Lower lobe of right lung (tissue), 2 donors: Measurements from ENCODE around the gene IL1RAP. TPM values are rescaled to one million over a fixed set of nuclear protein-coding genes. Genes with fewer than 3 reads are reported as not detected.

ENCODE experiments used
- ATAC-seq, 2 donors: fragments of 200-7000 bp; cut with Tn5 transposase; one replicate each; pipeline ENCODE4 v1.9.1; 2020 to 2022; ENCODE audit warnings: mild to moderate bottlenecking in 2 of 2, moderate library complexity in 2 of 2
- DNase-seq: peaks from one replicate; pipeline ENCODE4 v3.0.0-alpha.2; 2020
- H3K27ac ChIP-seq: fragments of 200-600 bp; one replicate; pipeline ENCODE4 v1.8.0; 2022
- H3K27me3 ChIP-seq: fragments of 200-600 bp; one replicate; pipeline ENCODE4 v1.8.0; 2022; ENCODE audit warnings: low read depth
- H3K36me3 ChIP-seq: fragments of 200-600 bp; one replicate; pipeline ENCODE4 v1.8.0; 2022; ENCODE audit warnings: mild to moderate bottlenecking
- H3K4me1 ChIP-seq: fragments of 200-600 bp; one replicate; pipeline ENCODE4 v1.8.0; 2022
- H3K4me3 ChIP-seq: fragments of 200-600 bp; one replicate; pipeline ENCODE4 v1.8.0; 2022; ENCODE audit warnings: mild to moderate bottlenecking
- H3K9me3 ChIP-seq: fragments of 200-600 bp; one replicate; pipeline ENCODE4 v1.8.0; 2022
- CTCF ChIP-seq: fragments of 200-600 bp; IDR thresholded peaks from one replicate; pipeline ENCODE4 v1.8.0; 2022; ENCODE audit warnings: antibody characterized with exemption, mild to moderate bottlenecking
- intact Hi-C: fragments of 100-400 bp; cut with DNase I; formaldehyde crosslinking; loops from one replicate; pipeline ENCODE4 v1.11.0; 2022
- total RNA-seq: library from RNA; stranded (reverse); fragmentation: NEBNext Ultra II Directional; extraction: Animal tissue kit (Norgen Biotek cat#: 25700); gene quantifications from one replicate; pipeline ENCODE4 v1.2.1, GENCODE V29; 2021
- donor health status: DM: no; HTN: yes; CAD: no; lungs with severe emphysema.

IL1RAP gene
- total RNA-seq, 1 donor from 2014 or later, result 26.8 TPM

- H3K27me3 ChIP-seq, result no peaks in the 10 kb centered on the region
- H3K4me1 ChIP-seq, result peaks cover 8% of the 10 kb centered on the region
- no peak for TF ChIP-seq CTCF
- H3K27ac ChIP-seq, result no peak overlapping the region
- no peaks in the 10 kb centered on the region for H3K36me3 ChIP-seq
- DNase-seq (no peak), ATAC-seq (no peak)
- intact Hi-C loops, result no loop called here
- no peaks in the 10 kb centered on the region for H3K9me3 ChIP-seq
- H3K4me3 ChIP-seq, result no peak overlapping the region
Observed at GRCh38 chr3:190521998-190522397, 8.1 kb downstream of the IL1RAP start.

GRCh38 chr3:190522621-190523222 is 8.8 kb downstream of the IL1RAP start:
- no peak for TF ChIP-seq CTCF
- DNase-seq (no peak), ATAC-seq (no peak)
- intact Hi-C loops, result no loop called here
- H3K36me3 ChIP-seq, result no peaks in the 10 kb centered on the region
- H3K9me3 ChIP-seq, result no peaks in the 10 kb centered on the region
- H3K4me1 ChIP-seq, result peaks cover 12% of the 10 kb centered on the region
- no peaks in the 10 kb centered on the region for H3K27me3 ChIP-seq
- no peak overlapping the region for H3K4me3 ChIP-seq
- no peak overlapping the region for H3K27ac ChIP-seq

- H3K9me3 ChIP-seq, result no peaks in the 10 kb centered on the region
- no peak for DNase-seq
- H3K27ac ChIP-seq, result no peak overlapping the region
- no peak for ATAC-seq
- H3K4me1 ChIP-seq, result peaks cover 12% of the 10 kb centered on the region
- no peaks in the 10 kb centered on the region for H3K27me3 ChIP-seq
- no peaks in the 10 kb centered on the region for H3K36me3 ChIP-seq
- no peak overlapping the region for H3K4me3 ChIP-seq
- intact Hi-C loops, result no loop called here
- no peak for TF ChIP-seq CTCF
Observed at GRCh38 chr3:190524942-190525341, 11.1 kb downstream of the IL1RAP start.

- Histone ChIP-seq H3K4me3 (no peak overlapping the region), H3K27me3 (no peaks in the 10 kb centered on the region), H3K9me3 (no peaks in the 10 kb centered on the region), H3K36me3 (no peaks in the 10 kb centered on the region), H3K27ac (no peak overlapping the region), H3K4me1 (peaks cover 12% of the 10 kb centered on the region)
- DNase-seq (no peak), ATAC-seq (no peak)
- intact Hi-C loops, result no loop called here
- no peak for TF ChIP-seq CTCF
Observed at GRCh38 chr3:190525634-190526033, 11.7 kb downstream of the IL1RAP start.

- H3K9me3 ChIP-seq, result no peaks in the 10 kb centered on the region
- H3K27me3 ChIP-seq, result no peaks in the 10 kb centered on the region
- intact Hi-C loops, result no loop called here
- no peak for TF ChIP-seq CTCF
- H3K36me3 ChIP-seq, result no peaks in the 10 kb centered on the region
- no peak overlapping the region for H3K27ac ChIP-seq
- no peak for DNase-seq
- no peak for ATAC-seq
- no peak overlapping the region for H3K4me3 ChIP-seq
- peaks cover 12% of the 10 kb centered on the region for H3K4me1 ChIP-seq
Observed at GRCh38 chr3:190526787-190527762, 13.2 kb downstream of the IL1RAP start.
